Measurements from ENCODE around the gene RGSL1. TPM values are rescaled to one million over a fixed set of nuclear protein-coding genes. Genes with fewer than 3 reads are reported as not detected.

RGSL1 gene
- total RNA-seq, 2 experiments from 2014 or later: not detected

DNA sequence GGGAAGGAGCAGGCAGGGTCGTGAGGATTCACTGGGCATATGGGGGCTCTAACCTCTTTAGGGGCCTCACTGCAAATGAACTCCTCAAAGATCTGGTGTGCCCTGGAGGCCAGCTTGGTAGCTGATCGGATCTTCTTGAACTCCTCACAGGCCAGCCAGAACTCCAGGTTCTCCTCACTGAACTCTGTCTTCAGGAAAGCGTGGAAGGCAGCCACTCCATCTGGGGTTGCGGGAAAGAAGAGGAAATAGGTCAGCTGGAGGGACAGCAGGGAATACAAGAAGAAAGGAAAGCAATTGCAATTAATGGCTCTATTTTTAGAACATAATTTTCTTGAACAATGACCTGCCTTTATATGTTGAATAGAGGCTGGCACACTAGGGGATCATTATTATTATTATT is 152.0 kb downstream of the RGSL1 start:
- Histone ChIP-seq H3K27ac (ENCODE audit: low read depth, low read length, poor library complexity, severe bottlenecking) (peak overlapping the region; percentile 47), H3K4me2 (ENCODE audit: low read length) (peak overlapping the region; percentile 84), H3K4me1 (ENCODE audit: insufficient read depth, low read length, poor library complexity, severe bottlenecking) (peaks cover 57% of the 10 kb centered on the region), H3K36me3 (ENCODE audit: insufficient read depth, low read length) (peaks cover 53% of the 10 kb centered on the region), H3K9me2 (ENCODE audit: insufficient read depth, low read length) (no peaks in the 10 kb centered on the region), H2AFZ (ENCODE audit: low read length) (no peak overlapping the region), H3K4me3 (ENCODE audit: low read depth, low read length, poor library complexity, severe bottlenecking) (peak overlapping the region; percentile 80), H4K20me1 (ENCODE audit: insufficient read depth, low read length) (peaks cover 24% of the 10 kb centered on the region; the same call in 1 of the 2 replicates), H3K79me2 (ENCODE audit: insufficient read depth, low read depth, low read length) (peaks cover 42% of the 10 kb centered on the region), H3K9me3 (ENCODE audit: low read length) (no peaks in the 10 kb centered on the region)
- ChIA-PET POLR2A (interaction anchor here (0.7 to 1.9 kb wide), 4 partner anchors 9 to 183 kb away, joined by 3 to 14 read pairs (median 4); no protein-coding TSS in a partner anchor), CTCF (ENCODE audit: unreplicated experiment) (interaction anchor here (1.7 to 12.7 kb wide), 2 partner anchors 75 to 183 kb away, joined by 5 to 189 read pairs; no protein-coding TSS in a partner anchor)
- no TSS peak for BruUV-seq (replicated peaks)
- TF ChIP-seq EZH2phosphoT487 (IDR thresholded peaks at IDR 0.05; ENCODE audit: borderline replicate concordance, low read depth, low read length): no peak
- TF ChIP-seq, protein P1, sequence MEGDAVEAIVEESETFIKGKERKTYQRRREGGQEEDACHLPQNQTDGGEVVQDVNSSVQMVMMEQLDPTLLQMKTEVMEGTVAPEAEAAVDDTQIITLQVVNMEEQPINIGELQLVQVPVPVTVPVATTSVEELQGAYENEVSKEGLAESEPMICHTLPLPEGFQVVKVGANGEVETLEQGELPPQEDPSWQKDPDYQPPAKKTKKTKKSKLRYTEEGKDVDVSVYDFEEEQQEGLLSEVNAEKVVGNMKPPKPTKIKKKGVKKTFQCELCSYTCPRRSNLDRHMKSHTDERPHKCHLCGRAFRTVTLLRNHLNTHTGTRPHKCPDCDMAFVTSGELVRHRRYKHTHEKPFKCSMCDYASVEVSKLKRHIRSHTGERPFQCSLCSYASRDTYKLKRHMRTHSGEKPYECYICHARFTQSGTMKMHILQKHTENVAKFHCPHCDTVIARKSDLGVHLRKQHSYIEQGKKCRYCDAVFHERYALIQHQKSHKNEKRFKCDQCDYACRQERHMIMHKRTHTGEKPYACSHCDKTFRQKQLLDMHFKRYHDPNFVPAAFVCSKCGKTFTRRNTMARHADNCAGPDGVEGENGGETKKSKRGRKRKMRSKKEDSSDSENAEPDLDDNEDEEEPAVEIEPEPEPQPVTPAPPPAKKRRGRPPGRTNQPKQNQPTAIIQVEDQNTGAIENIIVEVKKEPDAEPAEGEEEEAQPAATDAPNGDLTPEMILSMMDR (conservative IDR thresholded peaks at IDR 0.05; ENCODE audit: low read length): no peak
- intact Hi-C loops (cut with micrococcal nuclease; ENCODE audit: unreplicated experiment): loop anchor here (1.0 to 10.0 kb wide), 2 partner anchors 180 to 313 kb away; no protein-coding TSS in a partner anchor
- DNase-seq (ENCODE audit: low spot score): peak; percentile 31

DNA sequence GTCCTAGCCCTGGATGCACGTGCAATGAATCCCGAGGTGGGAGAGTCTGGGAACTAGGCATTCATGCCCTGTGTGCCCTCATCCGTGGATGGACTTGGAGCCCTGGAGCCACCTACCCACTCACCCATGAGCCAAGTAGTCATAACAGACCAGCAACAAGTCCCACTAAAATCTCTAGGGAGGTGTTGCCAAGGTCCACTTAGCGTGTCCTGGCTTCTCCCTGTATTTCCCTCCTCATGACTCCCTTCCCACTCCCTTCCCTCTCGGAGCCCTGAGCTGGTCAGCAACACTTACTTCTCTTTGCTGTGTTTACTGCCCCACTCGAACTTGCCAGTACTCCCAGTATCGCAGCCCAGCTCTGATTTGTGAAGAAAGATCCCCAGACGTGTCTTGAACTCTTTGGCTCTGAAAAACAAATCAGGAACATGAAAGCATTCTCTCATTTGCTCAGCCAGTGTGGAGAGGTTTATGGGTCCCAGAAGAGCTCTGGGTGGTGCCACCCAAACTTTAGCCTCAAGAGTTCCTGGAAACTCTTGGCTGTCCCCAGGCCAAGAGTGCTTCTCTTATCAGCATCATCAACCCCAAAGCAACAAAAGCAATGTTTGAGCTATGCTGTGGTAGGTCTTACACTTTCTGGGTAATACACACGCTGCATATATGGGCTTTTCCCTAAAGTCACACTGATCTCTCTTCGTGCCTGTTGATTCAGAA is 153.1 kb downstream of the RGSL1 start:
- no peaks in the 10 kb centered on the region for H3K9me3 ChIP-seq (ENCODE audit: low read length)
- peak overlapping the region; percentile 80 for H3K4me3 ChIP-seq (ENCODE audit: low read depth, low read length, poor library complexity, severe bottlenecking)
- H2AFZ ChIP-seq (ENCODE audit: low read length): no peak overlapping the region
- no peak for TF ChIP-seq EZH2phosphoT487 (IDR thresholded peaks at IDR 0.05; ENCODE audit: borderline replicate concordance, low read depth, low read length)
- TF ChIP-seq, protein P1 (conservative IDR thresholded peaks at IDR 0.05; ENCODE audit: low read length): no peak
- peak; percentile 53 for DNase-seq (ENCODE audit: low spot score)
- peaks cover 67% of the 10 kb centered on the region for H3K4me1 ChIP-seq (ENCODE audit: insufficient read depth, low read length, poor library complexity, severe bottlenecking)
- H3K79me2 ChIP-seq (ENCODE audit: insufficient read depth, low read depth, low read length): peaks cover 42% of the 10 kb centered on the region
- H3K27ac ChIP-seq (ENCODE audit: low read depth, low read length, poor library complexity, severe bottlenecking): peak overlapping the region; percentile 47
- ChIA-PET POLR2A (interaction anchor here (0.5 to 5.2 kb wide), 31 partner anchors 10 to 194 kb away, joined by 3 to 69 read pairs (median 4); partner anchors contain the start of gene RGS8), CTCF (ENCODE audit: unreplicated experiment) (interaction anchor here (0.6 to 12.7 kb wide), 5 partner anchors 15 to 182 kb away, joined by 3 to 189 read pairs (median 4); no protein-coding TSS in a partner anchor)
- H3K36me3 ChIP-seq (ENCODE audit: insufficient read depth, low read length): peaks cover 53% of the 10 kb centered on the region
- intact Hi-C loops (cut with micrococcal nuclease; ENCODE audit: unreplicated experiment): loop anchor here (1.0 to 10.0 kb wide), 2 partner anchors 46 to 312 kb away; no protein-coding TSS in a partner anchor
- no TSS peak for BruUV-seq (replicated peaks)
- H4K20me1 ChIP-seq (ENCODE audit: insufficient read depth, low read length): peaks cover 24% of the 10 kb centered on the region; the same call in 1 of the 2 replicates
- peak overlapping the region; percentile 84 for H3K4me2 ChIP-seq (ENCODE audit: low read length)
- H3K9me2 ChIP-seq (ENCODE audit: insufficient read depth, low read length): no peaks in the 10 kb centered on the region

All from OCI-LY7 (cell line).